Measurements from ENCODE around the gene RNF208.

The RNF208 gene

GRCh38 chr9:137186385-137186784 is 35.7 kb downstream of the RNF208 start:
- ChIA-PET CTCF (interaction anchor here (1.8 to 6.1 kb wide), 2 partner anchors 10 to 15 kb away, joined by 5 to 33 read pairs; partner anchors contain the start of gene TPRN), POLR2A (interaction anchor here (0.6 kb wide), 1 partner anchor 437 kb away, joined by 8 read pairs; no protein-coding TSS in a partner anchor)
- no peak for DNase-seq
- no peaks in the 10 kb centered on the region for H3K27me3 ChIP-seq (replicated peaks in 2 of 5; ENCODE audit: control insufficient read depth in 4 of 5, insufficient read depth in 5 of 5, low read length in 4 of 5)
- peaks cover 5 to 71% (median 48%) of the 10 kb centered on the region in 4 experiments for H3K36me3 ChIP-seq (ENCODE audit: control insufficient read depth in 4 of 4, insufficient read depth in 4 of 4, low read length in 3 of 4)
- no peak overlapping the region for H3K27ac ChIP-seq (ENCODE audit: insufficient read depth in 1 of 2, low read depth in 1 of 2, low read length in 2 of 2, poor library complexity in 1 of 2, severe bottlenecking in 2 of 2)
- H3K9me3 ChIP-seq (ENCODE audit: control extremely low read depth in 1 of 5, control insufficient read depth in 4 of 5, insufficient read depth in 2 of 5, low read depth in 1 of 5, low read length in 4 of 5), result no peaks in the 10 kb centered on the region
- no peak overlapping the region for H3K4me3 ChIP-seq (ENCODE audit: control insufficient read depth in 1 of 7, extremely low read depth in 1 of 7, insufficient read depth in 4 of 7, low read depth in 2 of 7, low read length in 6 of 7)
- 96% methylated on average over 4 of the region's 6 CpGs for WGBS (ENCODE audit: insufficient coverage)
- H3K4me1 ChIP-seq (ENCODE audit: control extremely low read depth in 1 of 4, control insufficient read depth in 4 of 4, insufficient read depth in 4 of 4, low read length in 3 of 4), result peaks cover 3 to 39% (median 36%) of the 10 kb centered on the region in 4 experiments

DNA sequence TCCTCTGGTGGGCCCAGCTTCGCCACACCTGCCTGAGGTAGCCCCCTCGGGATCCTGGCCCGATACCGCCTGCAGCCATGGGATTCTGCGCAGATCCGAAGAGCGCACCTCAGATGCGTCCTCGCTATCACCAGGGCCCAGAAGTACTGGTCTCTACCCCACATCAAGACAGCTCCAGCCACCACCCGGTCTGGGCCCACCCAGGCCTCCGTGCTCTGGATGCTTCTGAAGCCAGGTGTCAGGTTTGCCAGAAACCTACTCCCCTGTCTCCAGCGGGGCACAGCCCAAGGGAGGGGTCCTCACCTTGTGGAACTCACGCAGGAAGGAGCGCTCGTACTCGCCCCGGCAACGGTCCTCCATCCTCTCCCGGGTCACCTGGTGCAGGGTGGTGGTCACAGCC is 36.1 kb downstream of the RNF208 start:
- Histone ChIP-seq H3K9me3 (ENCODE audit: control extremely low read depth in 1 of 5, control insufficient read depth in 4 of 5, insufficient read depth in 2 of 5, low read depth in 1 of 5, low read length in 4 of 5) (no peaks in the 10 kb centered on the region), H3K4me3 (ENCODE audit: control insufficient read depth in 1 of 7, extremely low read depth in 1 of 7, insufficient read depth in 4 of 7, low read depth in 2 of 7, low read length in 6 of 7) (no peak overlapping the region), H3K4me1 (ENCODE audit: control extremely low read depth in 1 of 4, control insufficient read depth in 4 of 4, insufficient read depth in 4 of 4, low read length in 3 of 4) (peaks cover 3 to 39% (median 36%) of the 10 kb centered on the region in 4 experiments), H3K27me3 (replicated peaks in 2 of 5; ENCODE audit: control insufficient read depth in 4 of 5, insufficient read depth in 5 of 5, low read length in 4 of 5) (no peaks in the 10 kb centered on the region), H3K27ac (ENCODE audit: insufficient read depth in 1 of 2, low read depth in 1 of 2, low read length in 2 of 2, poor library complexity in 1 of 2, severe bottlenecking in 2 of 2) (no peak overlapping the region), H3K36me3 (ENCODE audit: control insufficient read depth in 4 of 4, insufficient read depth in 4 of 4, low read length in 3 of 4) (peaks cover 5 to 71% (median 48%) of the 10 kb centered on the region in 4 experiments)
- CTCF ChIA-PET, result interaction anchor here (6.1 kb wide), 1 partner anchor 9 kb away, joined by 33 read pairs; no protein-coding TSS in a partner anchor
- POLR2A ChIA-PET, result interaction anchor here (0.6 kb wide), 1 partner anchor 437 kb away, joined by 8 read pairs; no protein-coding TSS in a partner anchor
- DNase-seq, result no peak
- 90% methylated on average over 19 of the region's 19 CpGs for WGBS (ENCODE audit: insufficient coverage)

- POLR2A ChIA-PET, result no interaction called here
- Histone ChIP-seq H3K9me3 (ENCODE audit: control extremely low read depth in 1 of 5, control insufficient read depth in 4 of 5, insufficient read depth in 2 of 5, low read depth in 1 of 5, low read length in 4 of 5) (no peaks in the 10 kb centered on the region), H3K36me3 (ENCODE audit: control insufficient read depth in 4 of 4, insufficient read depth in 4 of 4, low read length in 3 of 4) (peaks cover 5 to 71% (median 50%) of the 10 kb centered on the region in 4 experiments), H3K27me3 (replicated peaks in 2 of 5; ENCODE audit: control insufficient read depth in 4 of 5, insufficient read depth in 5 of 5, low read length in 4 of 5) (no peaks in the 10 kb centered on the region), H3K4me1 (ENCODE audit: control extremely low read depth in 1 of 4, control insufficient read depth in 4 of 4, insufficient read depth in 4 of 4, low read length in 3 of 4) (peaks cover 3 to 31% (median 30%) of the 10 kb centered on the region in 4 experiments), H3K4me3 (ENCODE audit: control insufficient read depth in 1 of 7, extremely low read depth in 1 of 7, insufficient read depth in 4 of 7, low read depth in 2 of 7, low read length in 6 of 7) (no peak overlapping the region), H3K27ac (ENCODE audit: insufficient read depth in 1 of 2, low read depth in 1 of 2, low read length in 2 of 2, poor library complexity in 1 of 2, severe bottlenecking in 2 of 2) (no peak overlapping the region)
- CTCF ChIA-PET, result interaction anchor here (1.0 kb wide), 1 partner anchor 8 kb away, joined by 3 read pairs; no protein-coding TSS in a partner anchor
- no peak for DNase-seq
- 96% methylated on average over 45 of the region's 48 CpGs for WGBS (ENCODE audit: insufficient coverage)
Measured at GRCh38 chr9:137184881-137185660, 37.0 kb downstream of the RNF208 start.

- Histone ChIP-seq H3K27ac (ENCODE audit: insufficient read depth in 1 of 2, low read depth in 1 of 2, low read length in 2 of 2, poor library complexity in 1 of 2, severe bottlenecking in 2 of 2) (no peak overlapping the region), H3K4me1 (ENCODE audit: control extremely low read depth in 1 of 4, control insufficient read depth in 4 of 4, insufficient read depth in 4 of 4, low read length in 3 of 4) (peaks cover 0 to 21% (median 20%) of the 10 kb centered on the region in 4 experiments), H3K27me3 (replicated peaks in 2 of 5; ENCODE audit: control insufficient read depth in 4 of 5, insufficient read depth in 5 of 5, low read length in 4 of 5) (no peaks in the 10 kb centered on the region), H3K4me3 (ENCODE audit: control insufficient read depth in 1 of 7, extremely low read depth in 1 of 7, insufficient read depth in 4 of 7, low read depth in 2 of 7, low read length in 6 of 7) (no peak overlapping the region), H3K36me3 (ENCODE audit: control insufficient read depth in 4 of 4, insufficient read depth in 4 of 4, low read length in 3 of 4) (peaks cover 5 to 77% (median 55%) of the 10 kb centered on the region in 4 experiments), H3K9me3 (ENCODE audit: control extremely low read depth in 1 of 5, control insufficient read depth in 4 of 5, insufficient read depth in 2 of 5, low read depth in 1 of 5, low read length in 4 of 5) (no peaks in the 10 kb centered on the region)
- 97% methylated on average over 27 of the region's 27 CpGs for whole genome bisulfite sequencing (ENCODE audit: insufficient coverage)
- POLR2A ChIA-PET, result no interaction called here
- DNase-seq, result no peak
- CTCF ChIA-PET, result no interaction called here
Measured at GRCh38 chr9:137183980-137184595, 38.0 kb downstream of the RNF208 start.

DNA sequence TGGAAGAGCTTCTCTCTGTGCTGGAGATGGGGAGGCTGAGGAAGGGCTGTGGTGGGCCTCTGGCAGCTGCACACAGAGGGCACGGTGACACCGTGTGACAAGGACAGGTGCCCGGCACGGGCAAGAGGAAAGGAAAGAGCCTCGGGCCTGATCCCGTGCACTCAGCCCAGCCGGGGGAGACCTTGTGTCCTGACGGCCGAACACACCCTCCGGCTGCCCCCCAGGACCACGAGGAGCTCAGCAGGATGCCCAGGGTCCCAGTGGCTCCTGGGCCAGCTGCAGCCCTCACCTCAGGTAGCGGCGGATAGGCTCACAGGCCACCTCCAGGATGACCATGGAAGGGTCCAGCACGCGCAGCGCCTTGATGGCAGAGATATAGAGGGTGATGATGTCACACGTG is 39.2 kb downstream of the RNF208 start:
- H3K36me3 ChIP-seq (ENCODE audit: control insufficient read depth in 4 of 4, insufficient read depth in 4 of 4, low read length in 3 of 4), result peaks cover 5 to 89% (median 60%) of the 10 kb centered on the region in 4 experiments
- H3K27me3 ChIP-seq (replicated peaks in 2 of 5; ENCODE audit: control insufficient read depth in 4 of 5, insufficient read depth in 5 of 5, low read length in 4 of 5), result no peaks in the 10 kb centered on the region
- no peak overlapping the region for H3K27ac ChIP-seq (ENCODE audit: insufficient read depth in 1 of 2, low read depth in 1 of 2, low read length in 2 of 2, poor library complexity in 1 of 2, severe bottlenecking in 2 of 2)
- POLR2A ChIA-PET, result no interaction called here
- 93% methylated on average over 7 of the region's 17 CpGs for WGBS (ENCODE audit: insufficient coverage)
- CTCF ChIA-PET, result no interaction called here
- H3K4me1 ChIP-seq (ENCODE audit: control extremely low read depth in 1 of 4, control insufficient read depth in 4 of 4, insufficient read depth in 4 of 4, low read length in 3 of 4), result peaks cover 0 to 22% (median 16%) of the 10 kb centered on the region in 4 experiments
- no peak for DNase-seq
- H3K4me3 ChIP-seq (ENCODE audit: control insufficient read depth in 1 of 7, extremely low read depth in 1 of 7, insufficient read depth in 4 of 7, low read depth in 2 of 7, low read length in 6 of 7), result no peak overlapping the region
- no peaks in the 10 kb centered on the region for H3K9me3 ChIP-seq (ENCODE audit: control extremely low read depth in 1 of 5, control insufficient read depth in 4 of 5, insufficient read depth in 2 of 5, low read depth in 1 of 5, low read length in 4 of 5)

GRCh38 chr9:137181680-137182079 is 40.4 kb downstream of the RNF208 start:
- Histone ChIP-seq H3K9me3 (ENCODE audit: control extremely low read depth in 1 of 5, control insufficient read depth in 4 of 5, insufficient read depth in 2 of 5, low read depth in 1 of 5, low read length in 4 of 5) (no peaks in the 10 kb centered on the region), H3K27ac (ENCODE audit: insufficient read depth in 1 of 2, low read depth in 1 of 2, low read length in 2 of 2, poor library complexity in 1 of 2, severe bottlenecking in 2 of 2) (no peak overlapping the region), H3K27me3 (replicated peaks in 2 of 5; ENCODE audit: control insufficient read depth in 4 of 5, insufficient read depth in 5 of 5, low read length in 4 of 5) (no peaks in the 10 kb centered on the region), H3K36me3 (ENCODE audit: control insufficient read depth in 4 of 4, insufficient read depth in 4 of 4, low read length in 3 of 4) (peaks cover 0 to 86% (median 59%) of the 10 kb centered on the region in 4 experiments), H3K4me1 (ENCODE audit: control extremely low read depth in 1 of 4, control insufficient read depth in 4 of 4, insufficient read depth in 4 of 4, low read length in 3 of 4) (peaks cover 0 to 11% (median 4%) of the 10 kb centered on the region in 4 experiments), H3K4me3 (ENCODE audit: control insufficient read depth in 1 of 7, extremely low read depth in 1 of 7, insufficient read depth in 4 of 7, low read depth in 2 of 7, low read length in 6 of 7) (no peak overlapping the region)
- ChIA-PET POLR2A (no interaction called here), CTCF (no interaction called here)
- WGBS (ENCODE audit: insufficient coverage), result 92% methylated on average over 20 of the region's 22 CpGs
- no peak for DNase-seq

GRCh38 chr9:137180491-137180890 is 41.5 kb downstream of the RNF208 start:
- no peaks in the 10 kb centered on the region for H3K9me3 ChIP-seq (ENCODE audit: control extremely low read depth in 1 of 5, control insufficient read depth in 4 of 5, insufficient read depth in 2 of 5, low read depth in 1 of 5, low read length in 4 of 5)
- WGBS (ENCODE audit: insufficient coverage), result 98% methylated on average over 20 of the region's 20 CpGs
- H3K27me3 ChIP-seq (replicated peaks in 2 of 5; ENCODE audit: control insufficient read depth in 4 of 5, insufficient read depth in 5 of 5, low read length in 4 of 5), result no peaks in the 10 kb centered on the region
- ChIA-PET CTCF (interaction anchor here (1.4 kb wide), 1 partner anchor 8 kb away, joined by 4 read pairs; the partner anchor contains the start of genes ANAPC2 and SSNA1), POLR2A (no interaction called here)
- no peak for DNase-seq
- H3K4me3 ChIP-seq (ENCODE audit: control insufficient read depth in 1 of 7, extremely low read depth in 1 of 7, insufficient read depth in 4 of 7, low read depth in 2 of 7, low read length in 6 of 7), result no peak overlapping the region
- peaks cover 0 to 74% (median 49%) of the 10 kb centered on the region in 4 experiments for H3K36me3 ChIP-seq (ENCODE audit: control insufficient read depth in 4 of 4, insufficient read depth in 4 of 4, low read length in 3 of 4)
- peaks cover 0 to 6% (median under 1%) of the 10 kb centered on the region in 4 experiments for H3K4me1 ChIP-seq (ENCODE audit: control extremely low read depth in 1 of 4, control insufficient read depth in 4 of 4, insufficient read depth in 4 of 4, low read length in 3 of 4)
- H3K27ac ChIP-seq (ENCODE audit: insufficient read depth in 1 of 2, low read depth in 1 of 2, low read length in 2 of 2, poor library complexity in 1 of 2, severe bottlenecking in 2 of 2), result no peak overlapping the region

Measured in common myeloid progenitor, CD34-positive (primary cell).